GM08714 (cell line): ENCODE measurements around the gene TFR2.

ENCODE experiments used
- H3K4me3 ChIP-seq: fragments of 200-500 bp; sonication (Bioruptor generic); 2 replicates; pipeline ENCODE4 v1.5.1; 2014; ENCODE audit warnings: mild to moderate bottlenecking, low read length, inconsistent platforms
- ZNF274 ChIP-seq: IDR thresholded peaks from 2 replicates; pipeline ENCODE4 v1.6.1; 2012; ENCODE audit warnings: mild to moderate bottlenecking, low read depth, low read length

The TFR2 gene

DNA sequence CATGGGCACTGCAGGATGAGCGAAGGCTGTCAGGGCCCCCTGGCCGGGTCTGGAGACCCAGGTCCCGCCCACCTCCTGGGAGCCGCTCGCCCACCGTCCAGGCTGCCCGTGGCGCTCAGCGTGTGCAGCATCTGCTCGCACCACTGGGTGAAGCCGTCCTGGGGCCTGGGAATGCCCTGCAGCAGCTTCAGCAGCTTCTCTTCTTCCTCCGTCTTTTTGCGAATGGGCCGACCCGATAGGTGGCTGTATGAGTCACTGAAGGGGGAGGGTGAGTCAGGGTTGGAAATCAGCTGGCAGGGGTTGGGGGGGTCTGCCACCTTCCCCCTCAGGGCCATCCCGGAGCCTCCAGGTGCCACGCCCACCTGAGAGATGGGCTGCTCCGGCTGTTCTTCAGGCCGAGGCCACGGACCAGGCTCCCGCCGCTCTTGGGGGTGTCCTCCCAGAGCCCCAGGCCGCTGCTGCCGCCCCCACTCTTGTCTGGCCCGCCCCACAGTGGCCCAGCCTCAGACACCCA, 40.9 kb upstream of the TFR2 start:
- no peak overlapping the region for H3K4me3 ChIP-seq
- no peak for TF ChIP-seq ZNF274

DNA sequence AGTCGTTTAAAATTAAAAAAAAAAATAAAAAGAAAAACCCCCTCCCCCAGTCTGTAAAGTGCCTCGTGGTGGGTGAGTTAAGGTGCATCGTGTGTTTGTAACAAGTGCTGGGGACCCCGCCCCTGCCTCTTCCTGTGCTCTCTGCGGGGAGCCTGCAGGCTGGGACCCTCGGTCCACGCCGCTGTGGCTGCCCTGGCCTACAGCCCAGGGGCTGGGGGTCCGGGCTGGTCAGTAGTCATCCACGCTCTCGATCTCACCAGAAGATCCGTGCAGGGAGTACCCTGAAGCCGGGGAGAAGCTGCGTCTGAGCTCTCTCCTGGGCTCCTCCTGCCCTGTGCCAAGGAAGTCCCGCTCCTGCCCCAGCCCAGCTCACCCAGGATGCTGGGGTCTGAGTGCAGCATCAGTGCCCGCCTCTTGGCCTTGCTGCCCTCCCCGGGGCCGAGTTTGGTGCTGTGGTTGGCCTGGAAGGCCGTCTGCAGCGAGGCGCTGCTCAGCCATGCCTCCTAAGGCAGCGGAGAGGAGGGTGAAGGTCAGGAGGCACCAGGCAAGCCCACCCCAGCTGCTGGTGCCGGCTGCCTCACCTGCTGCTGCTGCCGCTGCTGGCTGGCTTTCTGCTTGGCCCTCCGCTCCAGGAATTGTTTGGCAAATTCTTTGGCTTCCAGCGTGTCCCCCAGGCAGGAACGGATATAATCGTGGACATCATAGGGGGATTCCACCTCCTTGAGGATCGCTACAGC, 40.3 kb upstream of the TFR2 start:
- TF ChIP-seq ZNF274, result no peak
- H3K4me3 ChIP-seq, result no peak overlapping the region

- no peak overlapping the region for H3K4me3 ChIP-seq
- TF ChIP-seq ZNF274, result no peak
These were observed 39.4 kb upstream of the TFR2 start for GRCh38 chr7:100680576-100681271.

GRCh38 chr7:100679927-100680575, 38.7 kb upstream of the TFR2 start:
- TF ChIP-seq ZNF274, result no peak
- H3K4me3 ChIP-seq, result no peak overlapping the region

DNA sequence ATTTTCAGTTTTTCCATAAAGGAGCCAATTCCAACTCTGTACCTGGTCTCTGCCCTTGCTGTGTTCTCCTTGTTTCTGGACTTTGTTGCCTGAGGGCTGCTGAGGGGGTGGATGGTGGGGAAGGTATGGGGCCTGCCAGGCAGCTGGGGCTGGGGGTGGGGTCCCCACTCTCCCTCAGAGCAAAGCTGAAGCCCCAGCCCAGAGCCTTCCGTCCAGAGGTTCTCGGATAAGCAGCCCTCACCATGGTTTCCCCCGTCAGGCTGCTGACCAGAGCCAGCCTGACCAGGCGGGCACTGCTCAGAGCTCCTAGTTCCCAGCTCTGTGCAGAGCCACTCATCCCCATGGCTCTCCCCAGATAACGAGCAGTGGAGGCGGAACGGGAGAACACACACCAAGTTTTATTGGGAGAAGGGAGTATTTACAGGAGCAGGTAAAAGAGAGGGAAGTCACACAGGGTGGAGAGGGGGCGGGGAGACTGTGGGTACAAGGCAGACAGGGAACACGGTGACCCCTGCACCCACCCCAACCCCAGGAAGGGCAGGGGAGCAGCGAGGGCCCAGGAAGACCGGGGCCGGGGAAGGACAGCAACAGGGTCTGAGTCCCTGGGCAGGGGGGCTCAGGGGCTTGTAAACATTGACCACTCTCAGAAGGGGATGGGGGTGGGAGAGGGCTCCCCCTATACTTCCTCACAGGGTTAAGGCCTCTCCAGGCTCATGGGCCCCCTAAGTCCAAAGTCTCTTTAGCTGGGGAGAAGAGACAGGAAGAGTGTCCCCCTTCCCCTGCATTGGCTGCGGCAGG, 38.0 kb upstream of the TFR2 start:
- TF ChIP-seq ZNF274, result no peak
- no peak overlapping the region for H3K4me3 ChIP-seq

DNA sequence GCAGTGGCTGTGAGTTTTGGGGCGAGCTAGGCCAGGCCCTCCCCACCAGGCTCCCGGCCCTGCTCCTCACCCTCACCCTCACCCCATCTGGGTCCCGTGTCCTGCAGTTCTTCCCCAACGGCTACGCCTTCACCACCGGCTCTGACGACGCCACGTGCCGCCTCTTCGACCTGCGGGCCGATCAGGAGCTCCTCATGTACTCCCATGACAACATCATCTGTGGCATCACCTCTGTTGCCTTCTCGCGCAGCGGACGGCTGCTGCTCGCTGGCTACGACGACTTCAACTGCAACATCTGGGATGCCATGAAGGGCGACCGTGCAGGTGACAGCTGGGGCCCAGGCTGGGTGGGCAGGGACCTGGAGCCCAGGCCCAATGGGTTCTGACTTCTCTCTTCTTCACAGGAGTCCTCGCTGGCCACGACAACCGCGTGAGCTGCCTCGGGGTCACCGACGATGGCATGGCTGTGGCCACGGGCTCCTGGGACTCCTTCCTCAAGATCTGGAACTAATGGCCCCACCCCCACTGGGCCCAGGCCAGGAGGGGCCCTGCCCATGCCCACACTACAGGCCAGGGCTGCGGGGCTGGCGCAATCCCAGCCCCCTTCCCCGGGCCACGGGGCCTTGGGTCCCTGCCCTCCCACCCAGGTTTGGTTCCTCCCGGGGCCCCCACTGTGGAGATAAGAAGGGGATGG, 37.1 kb upstream of the TFR2 start:
- TF ChIP-seq ZNF274, result no peak
- no peak overlapping the region for H3K4me3 ChIP-seq

DNA sequence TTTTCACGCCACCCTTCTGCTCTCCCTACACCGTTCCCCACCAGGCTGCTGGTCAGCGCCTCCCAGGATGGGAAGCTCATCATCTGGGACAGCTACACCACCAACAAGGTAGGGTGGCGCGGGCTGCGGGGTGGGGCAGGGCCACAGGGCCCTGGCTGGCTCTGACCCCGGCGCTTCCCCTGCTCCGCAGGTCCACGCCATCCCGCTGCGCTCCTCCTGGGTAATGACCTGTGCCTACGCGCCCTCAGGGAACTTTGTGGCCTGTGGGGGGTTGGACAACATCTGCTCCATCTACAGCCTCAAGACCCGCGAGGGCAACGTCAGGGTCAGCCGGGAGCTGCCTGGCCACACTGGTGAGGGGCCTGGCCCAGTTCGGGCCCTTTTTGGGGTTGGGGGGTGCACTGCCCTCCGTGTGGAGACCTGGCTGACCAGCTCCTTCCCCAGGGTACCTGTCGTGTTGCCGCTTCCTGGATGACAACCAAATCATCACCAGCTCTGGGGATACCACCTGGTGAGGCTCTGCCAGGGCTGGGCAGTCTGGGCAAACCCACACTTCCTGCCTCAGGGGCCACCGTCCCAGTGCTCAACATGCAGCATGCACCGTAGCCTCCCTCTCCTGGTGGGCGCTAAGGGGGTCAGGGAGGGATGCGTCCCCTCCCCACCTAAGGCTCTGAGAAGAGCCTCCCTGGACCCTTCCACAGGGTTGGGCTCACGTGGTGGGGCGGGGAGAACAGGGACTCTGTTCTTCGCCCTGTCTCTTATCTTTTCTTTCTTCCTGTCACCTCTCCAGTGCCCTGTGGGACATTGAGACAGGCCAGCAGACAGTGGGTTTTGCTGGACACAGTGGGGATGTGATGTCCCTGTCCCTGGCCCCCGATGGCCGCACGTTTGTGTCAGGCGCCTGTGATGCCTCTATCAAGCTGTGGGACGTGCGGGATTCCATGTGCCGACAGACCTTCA, 36.2 kb upstream of the TFR2 start:
- no peak for TF ChIP-seq ZNF274
- no peak overlapping the region for H3K4me3 ChIP-seq

GRCh38 chr7:100676501-100677306, 35.4 kb upstream of the TFR2 start:
- no peak for TF ChIP-seq ZNF274
- H3K4me3 ChIP-seq, result no peak overlapping the region

- no peak for TF ChIP-seq ZNF274
- H3K4me3 ChIP-seq, result peak overlapping the region; percentile 96
These were observed 34.4 kb upstream of the TFR2 start for GRCh38 chr7:100675581-100676350.

DNA sequence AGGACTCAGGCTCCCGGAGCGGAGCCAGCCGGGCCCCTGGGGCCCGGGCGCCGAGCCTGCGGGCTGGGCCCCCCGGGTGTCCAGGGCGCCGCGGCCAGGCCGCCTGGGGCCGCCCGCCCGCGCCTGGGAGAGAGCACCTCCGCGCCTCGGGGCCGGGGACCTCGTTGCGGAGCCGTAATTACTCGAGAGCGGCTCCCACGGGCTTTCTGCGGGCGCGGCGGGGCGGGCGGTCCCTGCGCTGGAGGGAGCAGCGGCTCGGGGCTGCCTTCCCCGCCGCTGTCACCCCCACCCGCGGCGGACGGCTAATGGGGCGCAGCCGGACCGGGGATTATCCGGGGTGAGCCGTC, 33.7 kb upstream of the TFR2 start:
- TF ChIP-seq ZNF274, result no peak
- peak overlapping the region; percentile 96 for H3K4me3 ChIP-seq

DNA sequence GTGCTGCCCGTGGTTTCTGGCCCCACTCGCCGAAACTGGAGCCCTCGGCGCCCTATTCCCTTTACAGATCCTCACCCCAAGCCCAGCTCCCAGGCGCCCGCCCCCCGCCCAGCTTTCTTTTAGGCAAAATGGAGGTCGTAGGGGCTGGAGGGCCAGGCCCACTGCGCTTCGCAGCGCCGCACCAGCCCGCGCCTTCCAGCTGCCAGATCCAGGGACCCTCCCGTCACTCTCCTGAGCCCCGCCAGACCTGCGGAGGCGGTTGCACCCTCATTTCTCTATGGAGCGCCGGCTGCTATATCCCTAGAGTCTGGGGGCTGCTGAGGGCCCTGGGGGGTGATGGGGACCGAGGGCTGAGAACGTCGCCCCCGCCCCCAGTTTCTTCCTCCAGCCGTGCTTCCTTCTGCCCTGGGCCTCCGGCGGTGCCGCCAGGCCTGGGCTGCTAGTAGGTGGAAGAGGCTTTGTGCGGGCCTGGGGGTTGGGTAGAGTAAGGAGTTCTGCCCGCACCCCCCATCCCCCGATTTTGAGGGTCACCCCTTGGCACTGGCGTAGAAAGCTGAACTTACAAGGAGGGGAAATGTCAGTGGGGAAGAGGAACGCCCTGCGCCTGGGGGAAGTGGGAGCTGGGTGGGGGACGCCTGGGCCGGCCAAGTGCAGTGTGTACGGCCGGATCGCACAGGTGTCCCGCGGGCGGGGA, 33.2 kb upstream of the TFR2 start:
- TF ChIP-seq ZNF274, result no peak
- peak overlapping the region; percentile 96 for H3K4me3 ChIP-seq
